GM12891 (cell line): ENCODE measurements around the gene HSPB2.

ENCODE experiments used
- DNase-seq: peaks from one replicate; pipeline ENCODE4 v3.0.0; 2011; ENCODE audit warnings: low spot score; ENCODE audit not compliant: insufficient read length
- FAIRE-seq: peaks from 2 replicates; lab custom pipeline; 2011; peaks lifted over from hg19 to GRCh38; lab: Jason Lieb, UNC
- PAX5 ChIP-seq: IDR thresholded peaks from 2 replicates; pipeline ENCODE4 v1.6.1; 2011; ENCODE audit warnings: low read length, moderate library complexity, mild to moderate bottlenecking; ENCODE audit not compliant: insufficient read depth, severe bottlenecking
- POLR2A ChIP-seq: IDR thresholded peaks from 2 replicates; pipeline ENCODE4 v1.6.1; 2011; ENCODE audit warnings: low read depth, low read length, control low read depth
- POLR2AphosphoS5 ChIP-seq: IDR thresholded peaks from 2 replicates; pipeline ENCODE4 v1.6.1; 2011; ENCODE audit warnings: low read depth, low read length, control low read depth
- POU2F2 ChIP-seq: IDR thresholded peaks from 2 replicates; pipeline ENCODE4 v1.6.1; 2011; ENCODE audit warnings: low read depth, mild to moderate bottlenecking, control low read depth, low read length, moderate library complexity
- SPI1 ChIP-seq: IDR thresholded peaks from 2 replicates; pipeline ENCODE4 v1.6.1; 2011; ENCODE audit warnings: low read depth, low read length, control low read depth
- TAF1 ChIP-seq: IDR thresholded peaks from 2 replicates; pipeline ENCODE4 v1.6.1; 2011; ENCODE audit warnings: low read depth, low read length, control low read depth

The HSPB2 gene

GRCh38 chr11:111945198-111945597, 32.7 kb downstream of the HSPB2 start:
- FAIRE-seq (no peak), DNase-seq (no peak)
- TF ChIP-seq SPI1 (no peak), POLR2AphosphoS5 (no peak), TAF1 (no peak), PAX5 (no peak), POU2F2 (no peak), POLR2A (no peak)

GRCh38 chr11:111946499-111946898, 34.0 kb downstream of the HSPB2 start:
- no peak for TF ChIP-seq POLR2A
- DNase-seq (no peak), FAIRE-seq (no peak)

- DNase-seq (no peak), FAIRE-seq (no peak)
- TF ChIP-seq TAF1 (no peak), SPI1 (peak; percentile 67)
These were observed 34.6 kb downstream of the HSPB2 start for GRCh38 chr11:111947143-111947542.

GRCh38 chr11:111949519-111950426, 37.2 kb downstream of the HSPB2 start:
- TF ChIP-seq PAX5 = no peak
- no peak for TF ChIP-seq POLR2AphosphoS5
- no peak for TF ChIP-seq TAF1
- no peak for TF ChIP-seq POLR2A
- no peak for TF ChIP-seq SPI1
- TF ChIP-seq POU2F2 = no peak
- FAIRE-seq (peak; percentile 65), DNase-seq (no peak)

DNA sequence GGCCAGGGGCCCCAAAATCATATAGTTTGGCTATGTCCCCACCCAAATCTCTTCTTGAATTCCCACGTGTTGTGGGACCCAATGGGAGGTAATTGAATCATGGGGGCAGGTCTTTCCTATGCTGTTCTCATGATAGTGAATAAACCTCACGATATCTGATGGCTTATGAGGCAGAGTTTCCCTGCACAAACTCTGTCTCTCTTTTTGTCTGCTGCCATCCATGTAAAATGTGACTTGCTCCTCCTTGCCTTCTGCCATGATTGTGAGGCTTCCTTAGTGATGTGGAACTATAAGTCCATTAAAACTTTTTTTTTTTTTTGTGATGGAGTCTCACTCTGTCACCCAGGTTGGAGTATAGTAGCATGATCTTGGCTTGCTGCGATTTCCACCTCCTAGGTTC, 39.0 kb downstream of the HSPB2 start:
- DNase-seq (no peak), FAIRE-seq (no peak)
- TF ChIP-seq TAF1 (no peak), POLR2AphosphoS5 (no peak), PAX5 (no peak), SPI1 (no peak), POLR2A (no peak), POU2F2 (no peak)

- FAIRE-seq (no peak), DNase-seq (no peak)
- no peak for TF ChIP-seq TAF1
- TF ChIP-seq SPI1 = no peak
- TF ChIP-seq POLR2AphosphoS5 = no peak
- TF ChIP-seq POU2F2 = no peak
- no peak for TF ChIP-seq PAX5
- TF ChIP-seq POLR2A = no peak
These were observed 41.6 kb downstream of the HSPB2 start for GRCh38 chr11:111954154-111954553.

DNA sequence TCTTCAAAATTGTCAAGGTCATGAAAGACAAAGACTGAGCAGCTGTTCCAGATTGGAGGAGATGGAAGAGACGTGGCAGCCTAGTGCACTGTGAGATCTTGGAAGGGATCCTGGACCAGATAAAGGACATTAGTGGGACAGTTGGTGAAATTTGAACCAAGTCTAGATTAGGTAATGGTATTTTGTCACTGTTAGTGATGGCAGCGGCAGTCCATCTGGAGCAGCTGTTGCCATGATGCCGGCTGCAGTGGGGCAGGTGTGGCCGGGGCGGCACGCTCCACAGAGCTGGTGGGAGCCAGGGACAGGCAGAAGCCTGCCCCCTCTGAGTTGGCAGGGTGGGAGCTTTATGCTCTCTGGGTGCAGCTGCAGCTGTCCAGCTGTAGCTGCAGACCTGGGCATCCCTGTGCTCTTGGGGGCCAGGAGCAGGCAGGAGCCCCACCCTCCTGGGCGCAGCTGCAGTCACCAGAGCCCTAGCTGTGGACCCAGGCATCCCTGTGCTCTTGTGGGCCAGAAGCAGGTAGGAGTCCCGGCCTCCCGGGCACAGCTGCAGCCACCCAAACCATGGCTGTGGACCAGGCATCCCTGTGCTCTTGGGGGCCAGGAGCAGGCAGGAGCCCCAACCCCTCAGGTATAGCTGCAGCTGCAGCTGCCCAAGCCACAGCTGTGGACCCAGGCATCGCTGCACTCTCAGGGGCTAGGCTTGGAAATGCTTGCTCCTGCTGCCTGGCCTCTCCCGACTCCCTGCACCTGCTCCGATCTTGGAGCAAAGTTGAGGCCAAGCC, 45.3 kb downstream of the HSPB2 start:
- FAIRE-seq = no peak
- DNase-seq = no peak

GRCh38 chr11:111960916-111961315, 48.4 kb downstream of the HSPB2 start:
- no peak for TF ChIP-seq SPI1
- no peak for TF ChIP-seq POU2F2
- TF ChIP-seq POLR2AphosphoS5 = no peak
- TF ChIP-seq TAF1 = no peak
- TF ChIP-seq PAX5 = no peak
- TF ChIP-seq POLR2A = no peak
- FAIRE-seq (no peak), DNase-seq (no peak)

More for the DNA sequence above, 45.3 kb downstream of the HSPB2 start:
- no peak for TF ChIP-seq POU2F2

DNA sequence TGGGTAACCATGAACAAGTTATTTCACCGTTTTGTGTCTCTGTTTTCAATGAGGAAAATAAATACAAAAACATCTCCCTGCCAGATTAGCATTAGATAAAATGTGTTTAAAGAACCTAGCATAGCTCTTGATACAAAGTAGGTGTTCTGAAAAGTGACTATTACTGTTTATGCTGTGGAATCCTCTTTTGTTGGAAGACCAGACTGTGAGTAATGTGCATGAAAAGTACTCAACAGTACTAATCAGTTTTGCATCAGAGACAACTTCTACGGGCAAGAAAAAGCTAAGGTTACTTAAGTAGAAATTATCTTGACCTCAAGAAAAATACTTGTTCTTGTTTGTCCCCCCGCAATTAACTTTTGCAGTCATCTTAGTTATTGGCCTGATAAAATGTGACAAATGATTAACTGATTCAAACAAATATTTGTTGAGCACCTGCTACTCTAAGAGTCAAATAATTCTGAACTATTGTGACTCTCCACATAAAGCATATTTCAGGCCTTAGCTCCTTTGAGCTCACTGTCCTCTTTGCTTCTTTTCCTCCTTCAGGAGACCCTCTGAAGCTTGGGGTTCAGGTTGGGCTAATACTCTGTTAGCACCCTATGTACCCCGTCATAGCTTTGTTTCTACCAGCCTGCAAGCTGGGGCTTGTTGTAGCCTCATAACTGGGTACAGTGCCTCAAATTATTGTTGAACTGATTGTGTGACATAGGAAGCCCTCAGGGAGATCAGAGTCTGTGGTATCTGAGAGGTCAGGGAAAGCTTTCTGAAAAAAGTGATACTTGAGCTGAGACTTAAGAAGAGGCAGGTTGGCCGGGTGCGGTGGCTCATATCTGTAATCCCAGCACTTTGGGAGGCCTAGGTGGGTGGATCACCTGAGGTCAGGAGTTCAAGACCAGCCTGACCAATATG, 49.1 kb downstream of the HSPB2 start:
- FAIRE-seq = no peak
- TF ChIP-seq TAF1 (no peak), PAX5 (no peak), SPI1 (no peak), POLR2A (no peak), POU2F2 (no peak), POLR2AphosphoS5 (no peak)

More for the DNA sequence above, 49.1 kb downstream of the HSPB2 start:
- DNase-seq = no peak
